Left hindlimb (tissue), 1 donor: Measurements from ENCODE around the gene TBL1X.
A peak's percentile ranks its signal among the peaks of the same experiment; 100 is the strongest.

Source experiments
- DNase-seq: peaks from one replicate; pipeline ENCODE4 v3.0.0-alpha.2; 2018

TBL1X gene

GRCh38 chrX:9781941-9782340 is 317.1 kb downstream of the TBL1X start:
- no peak for DNase-seq

- DNase-seq, result no peak
These were observed 319.5 kb downstream of the TBL1X start for GRCh38 chrX:9784332-9784731.

GRCh38 chrX:9785254-9785943 is 320.5 kb downstream of the TBL1X start:
- DNase-seq, result no peak

- peak; percentile 46 for DNase-seq
These were observed 321.3 kb downstream of the TBL1X start, which contains the start of gene SHROOM2 for GRCh38 chrX:9785944-9786797. Gene SHROOM2, plus strand, starts transcription at chrX:9786429. Its CDS starts 117 bp downstream, at chrX:9786546.

- peak; percentile 38 for DNase-seq
These were observed 322.2 kb downstream of the TBL1X start for GRCh38 chrX:9786798-9787635.

- DNase-seq, result no peak
These were observed 324.1 kb downstream of the TBL1X start for GRCh38 chrX:9788911-9789310.

- no peak for DNase-seq
These were observed 324.7 kb downstream of the TBL1X start for GRCh38 chrX:9789555-9789954.
